ENCODE measurements around the gene GRAMD1A. TPM values are rescaled to one million over a fixed set of nuclear protein-coding genes. Genes with fewer than 3 reads are reported as not detected.

The GRAMD1A gene
- polyA plus RNA-seq, 1 donor from 2014 or later: 19.0 TPM

DNA sequence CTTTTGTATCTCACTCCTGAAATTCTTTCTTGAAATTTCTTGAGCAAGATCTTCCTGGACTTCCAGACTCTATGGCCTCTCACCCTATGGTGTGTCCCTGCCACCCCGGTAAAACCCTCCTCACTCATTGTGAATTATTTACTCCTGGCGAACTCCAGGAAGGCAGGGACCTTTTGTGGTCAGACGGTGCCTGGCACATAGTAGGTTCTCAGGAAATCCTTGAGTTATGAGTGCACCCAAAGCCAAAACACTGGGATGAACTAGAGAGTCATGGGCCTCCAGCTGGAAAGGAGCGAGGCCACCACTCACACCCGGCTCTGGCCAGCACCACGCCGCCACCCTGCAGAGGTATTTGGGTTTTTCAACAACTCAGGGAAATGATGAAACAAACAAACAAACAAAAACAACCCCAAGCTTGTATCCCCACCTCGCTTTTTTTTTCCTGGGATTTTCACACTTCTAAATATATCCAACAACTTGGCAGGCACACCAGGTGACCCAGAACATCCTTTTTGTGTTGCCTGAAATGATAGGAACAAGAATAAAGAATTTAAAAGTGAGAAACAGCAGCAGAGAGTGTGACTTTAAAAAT, 52.6 kb downstream of the GRAMD1A start:
- Histone ChIP-seq H3K79me2 (replicated peaks; ENCODE audit: insufficient read depth, low read length) (no peaks in the 10 kb centered on the region), H3K36me3 (ENCODE audit: insufficient read depth, low read length) (no peaks in the 10 kb centered on the region), H4K20me1 (ENCODE audit: insufficient read depth) (no peaks in the 10 kb centered on the region), H3K4me3 (ENCODE audit: low read length) (no peak overlapping the region), H2AFZ (ENCODE audit: low read depth, low read length) (no peak overlapping the region), H3K27me3 (ENCODE audit: insufficient read depth, low read depth, low read length) (no peaks in the 10 kb centered on the region), H3K9me2 (ENCODE audit: insufficient read depth, low read length) (no peaks in the 10 kb centered on the region), H3K27ac (ENCODE audit: low read length) (no peak overlapping the region), H3K9ac (ENCODE audit: low read length) (no peak overlapping the region), H3F3A (ENCODE audit: insufficient read depth, low read length, poor library complexity, severe bottlenecking) (no peaks in the 10 kb centered on the region), H3K9me3 (ENCODE audit: low read length) (no peaks in the 10 kb centered on the region), H3K4me2 (ENCODE audit: low read length) (no peak overlapping the region)
- TF ChIP-seq MXI1 (conservative IDR thresholded peaks at IDR 0.05; ENCODE audit: poor library complexity, severe bottlenecking) (no peak), EZH2 (IDR thresholded peaks at IDR 0.05; ENCODE audit: borderline replicate concordance, insufficient read depth, low read length, poor library complexity, severe bottlenecking) (no peak), EP300 (conservative IDR thresholded peaks at IDR 0.05; ENCODE audit: poor library complexity, severe bottlenecking) (no peak), TAF1 (IDR thresholded peaks at IDR 0.05; ENCODE audit: low read depth) (no peak), POLR2AphosphoS5 (IDR thresholded peaks at IDR 0.05) (no peak), RAD21 (conservative IDR thresholded peaks at IDR 0.05) (no peak), SMC3 (conservative IDR thresholded peaks at IDR 0.05; ENCODE audit: poor library complexity) (no peak)
- TF ChIP-seq, protein P1, sequence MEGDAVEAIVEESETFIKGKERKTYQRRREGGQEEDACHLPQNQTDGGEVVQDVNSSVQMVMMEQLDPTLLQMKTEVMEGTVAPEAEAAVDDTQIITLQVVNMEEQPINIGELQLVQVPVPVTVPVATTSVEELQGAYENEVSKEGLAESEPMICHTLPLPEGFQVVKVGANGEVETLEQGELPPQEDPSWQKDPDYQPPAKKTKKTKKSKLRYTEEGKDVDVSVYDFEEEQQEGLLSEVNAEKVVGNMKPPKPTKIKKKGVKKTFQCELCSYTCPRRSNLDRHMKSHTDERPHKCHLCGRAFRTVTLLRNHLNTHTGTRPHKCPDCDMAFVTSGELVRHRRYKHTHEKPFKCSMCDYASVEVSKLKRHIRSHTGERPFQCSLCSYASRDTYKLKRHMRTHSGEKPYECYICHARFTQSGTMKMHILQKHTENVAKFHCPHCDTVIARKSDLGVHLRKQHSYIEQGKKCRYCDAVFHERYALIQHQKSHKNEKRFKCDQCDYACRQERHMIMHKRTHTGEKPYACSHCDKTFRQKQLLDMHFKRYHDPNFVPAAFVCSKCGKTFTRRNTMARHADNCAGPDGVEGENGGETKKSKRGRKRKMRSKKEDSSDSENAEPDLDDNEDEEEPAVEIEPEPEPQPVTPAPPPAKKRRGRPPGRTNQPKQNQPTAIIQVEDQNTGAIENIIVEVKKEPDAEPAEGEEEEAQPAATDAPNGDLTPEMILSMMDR (IDR thresholded peaks at IDR 0.05; ENCODE audit: poor library complexity, severe bottlenecking): no peak
- TF ChIP-seq, protein P2, sequence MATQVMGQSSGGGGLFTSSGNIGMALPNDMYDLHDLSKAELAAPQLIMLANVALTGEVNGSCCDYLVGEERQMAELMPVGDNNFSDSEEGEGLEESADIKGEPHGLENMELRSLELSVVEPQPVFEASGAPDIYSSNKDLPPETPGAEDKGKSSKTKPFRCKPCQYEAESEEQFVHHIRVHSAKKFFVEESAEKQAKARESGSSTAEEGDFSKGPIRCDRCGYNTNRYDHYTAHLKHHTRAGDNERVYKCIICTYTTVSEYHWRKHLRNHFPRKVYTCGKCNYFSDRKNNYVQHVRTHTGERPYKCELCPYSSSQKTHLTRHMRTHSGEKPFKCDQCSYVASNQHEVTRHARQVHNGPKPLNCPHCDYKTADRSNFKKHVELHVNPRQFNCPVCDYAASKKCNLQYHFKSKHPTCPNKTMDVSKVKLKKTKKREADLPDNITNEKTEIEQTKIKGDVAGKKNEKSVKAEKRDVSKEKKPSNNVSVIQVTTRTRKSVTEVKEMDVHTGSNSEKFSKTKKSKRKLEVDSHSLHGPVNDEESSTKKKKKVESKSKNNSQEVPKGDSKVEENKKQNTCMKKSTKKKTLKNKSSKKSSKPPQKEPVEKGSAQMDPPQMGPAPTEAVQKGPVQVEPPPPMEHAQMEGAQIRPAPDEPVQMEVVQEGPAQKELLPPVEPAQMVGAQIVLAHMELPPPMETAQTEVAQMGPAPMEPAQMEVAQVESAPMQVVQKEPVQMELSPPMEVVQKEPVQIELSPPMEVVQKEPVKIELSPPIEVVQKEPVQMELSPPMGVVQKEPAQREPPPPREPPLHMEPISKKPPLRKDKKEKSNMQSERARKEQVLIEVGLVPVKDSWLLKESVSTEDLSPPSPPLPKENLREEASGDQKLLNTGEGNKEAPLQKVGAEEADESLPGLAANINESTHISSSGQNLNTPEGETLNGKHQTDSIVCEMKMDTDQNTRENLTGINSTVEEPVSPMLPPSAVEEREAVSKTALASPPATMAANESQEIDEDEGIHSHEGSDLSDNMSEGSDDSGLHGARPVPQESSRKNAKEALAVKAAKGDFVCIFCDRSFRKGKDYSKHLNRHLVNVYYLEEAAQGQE (IDR thresholded peaks at IDR 0.05; ENCODE audit: borderline replicate concordance): no peak

DNA sequence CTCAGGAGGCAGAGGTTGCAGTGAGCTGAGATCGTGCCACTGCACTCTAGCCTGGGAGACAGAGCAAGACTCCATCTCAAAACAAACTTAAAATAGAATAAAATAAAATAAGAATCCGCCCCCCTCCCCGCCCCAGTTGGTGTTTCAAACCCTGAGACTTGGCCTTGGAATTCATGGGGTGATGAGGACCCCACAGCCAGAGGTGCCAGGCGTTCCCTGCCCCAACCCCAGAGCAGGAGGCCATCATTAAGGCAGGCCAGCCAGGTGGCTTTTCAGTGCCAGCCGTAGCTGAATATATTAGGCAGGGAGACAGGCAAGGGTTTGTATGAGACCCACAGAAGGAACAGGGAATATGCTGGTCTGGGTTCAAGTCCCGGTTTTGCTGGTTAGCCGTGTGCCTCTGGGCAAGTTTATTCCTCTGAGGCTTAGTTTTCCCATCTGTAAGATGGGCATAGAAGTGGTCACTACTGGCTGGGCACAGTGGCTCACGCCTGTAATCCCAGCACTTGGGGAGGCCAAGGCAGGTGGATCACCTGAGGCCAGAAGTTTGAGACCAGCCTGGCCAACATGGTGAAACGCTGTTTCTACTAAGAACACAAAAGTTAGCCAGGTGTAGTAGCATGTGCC, 53.7 kb downstream of the GRAMD1A start:
- TF ChIP-seq POLR2AphosphoS5 (IDR thresholded peaks at IDR 0.05) (no peak), EP300 (conservative IDR thresholded peaks at IDR 0.05; ENCODE audit: poor library complexity, severe bottlenecking) (no peak), EZH2 (IDR thresholded peaks at IDR 0.05; ENCODE audit: borderline replicate concordance, insufficient read depth, low read length, poor library complexity, severe bottlenecking) (no peak), MXI1 (conservative IDR thresholded peaks at IDR 0.05; ENCODE audit: poor library complexity, severe bottlenecking) (no peak), TAF1 (IDR thresholded peaks at IDR 0.05; ENCODE audit: low read depth) (no peak), RAD21 (conservative IDR thresholded peaks at IDR 0.05) (no peak)
- no peaks in the 10 kb centered on the region for H3K36me3 ChIP-seq (ENCODE audit: insufficient read depth, low read length)
- no peaks in the 10 kb centered on the region for H3K9me3 ChIP-seq (ENCODE audit: low read length)
- H3K79me2 ChIP-seq (replicated peaks; ENCODE audit: insufficient read depth, low read length): no peaks in the 10 kb centered on the region
- no peak overlapping the region for H2AFZ ChIP-seq (ENCODE audit: low read depth, low read length)
- no peak overlapping the region for H3K4me3 ChIP-seq (ENCODE audit: low read length)
- H3K27me3 ChIP-seq (ENCODE audit: insufficient read depth, low read depth, low read length): no peaks in the 10 kb centered on the region
- no peaks in the 10 kb centered on the region for H4K20me1 ChIP-seq (ENCODE audit: insufficient read depth)
- no peak overlapping the region for H3K9ac ChIP-seq (ENCODE audit: low read length)
- H3K4me2 ChIP-seq (ENCODE audit: low read length): no peak overlapping the region
- no peaks in the 10 kb centered on the region for H3F3A ChIP-seq (ENCODE audit: insufficient read depth, low read length, poor library complexity, severe bottlenecking)
- no peak overlapping the region for H3K27ac ChIP-seq (ENCODE audit: low read length)
- H3K9me2 ChIP-seq (ENCODE audit: insufficient read depth, low read length): no peaks in the 10 kb centered on the region

Measured in neural cell (in vitro differentiated cells).